ENCODE measurements around the gene FBXO31.

The FBXO31 gene

GRCh38 chr16:87383505-87384161 is at the start of gene FBXO31:
Gene FBXO31, minus strand, starts transcription at chr16:87383776. Its CDS starts 32 bp downstream, at chr16:87383744.
- DNase-seq, result peak; percentile 89

- no peak for DNase-seq
Observed at GRCh38 chr16:87432330-87432915, 48.8 kb upstream of the FBXO31 start.

- DNase-seq, result no peak
Observed at GRCh38 chr16:87431926-87432325, 48.4 kb upstream of the FBXO31 start.

GRCh38 chr16:87426423-87427215 is 43.0 kb upstream of the FBXO31 start:
- DNase-seq, result no peak

- DNase-seq, result no peak
Observed at GRCh38 chr16:87425941-87426340, 42.4 kb upstream of the FBXO31 start.

- DNase-seq, result no peak
Observed at GRCh38 chr16:87424266-87424665, 40.7 kb upstream of the FBXO31 start.

- no peak for DNase-seq
Observed at GRCh38 chr16:87423429-87423828, 39.9 kb upstream of the FBXO31 start.

- no peak for DNase-seq
Observed at GRCh38 chr16:87422106-87422505, 38.5 kb upstream of the FBXO31 start.

- no peak for DNase-seq
Observed at GRCh38 chr16:87421003-87421912, 37.7 kb upstream of the FBXO31 start.

- no peak for DNase-seq
Observed at GRCh38 chr16:87420026-87421002, 36.7 kb upstream of the FBXO31 start.

GRCh38 chr16:87418644-87419043 is 35.1 kb upstream of the FBXO31 start:
- no peak for DNase-seq

GRCh38 chr16:87418216-87418615 is 34.6 kb upstream of the FBXO31 start:
- no peak for DNase-seq

- DNase-seq, result no peak
Observed at GRCh38 chr16:87417528-87417910, 33.9 kb upstream of the FBXO31 start.

- peak; percentile 30 for DNase-seq
Observed at GRCh38 chr16:87416826-87417527, 33.4 kb upstream of the FBXO31 start.

GRCh38 chr16:87415441-87415840 is 31.9 kb upstream of the FBXO31 start:
- no peak for DNase-seq

- DNase-seq, result no peak
Observed at GRCh38 chr16:87414251-87414680, 30.7 kb upstream of the FBXO31 start.

- DNase-seq, result no peak
Observed at GRCh38 chr16:87412996-87413421, 29.4 kb upstream of the FBXO31 start.

- DNase-seq, result no peak
Observed at GRCh38 chr16:87412371-87412995, 28.9 kb upstream of the FBXO31 start.

GRCh38 chr16:87411375-87412271 is 28.0 kb upstream of the FBXO31 start:
- DNase-seq, result no peak

All from CD4-positive, alpha-beta T cell treated with Interleukin-10 for 1 hour (primary cell).